Breast epithelium (tissue), 4 donors: ENCODE data around the gene KDM6A. TPM values are rescaled to one million over a fixed set of nuclear protein-coding genes. Genes with fewer than 3 reads are reported as not detected.
"Not testable (repeated sequence)": the region's sequence is repeated elsewhere in the genome, so short reads cannot be mapped to it uniquely, and the experiment has no call there.

Experiments used
- DNase-seq, 2 donors: peaks; one replicate each; pipeline ENCODE4 v3.0.0-alpha.2; 2019; ENCODE audit warnings: low spot score in 2 of 2
- H3K27ac ChIP-seq, 2 donors: fragments of 200-600 bp; sonication (generic) in 1 of 2; one replicate each; pipeline ENCODE4 v1.5.1; 2016 to 2019; ENCODE audit warnings: mild to moderate bottlenecking in 1 of 2
- H3K27me3 ChIP-seq, 2 donors: fragments of 200-600 bp; sonication (generic) in 1 of 2; one replicate each; pipeline versions ENCODE4 v1.5.1 to v1.6.0; 2017 to 2019; ENCODE audit warnings: control low read depth in 1 of 2, mild to moderate bottlenecking in 1 of 2
- H3K36me3 ChIP-seq: fragments of 200-600 bp; one replicate; pipeline ENCODE4 v1.5.1; 2019
- H3K4me1 ChIP-seq, 2 donors: fragments of 200-600 bp; sonication (generic); one replicate each; pipeline ENCODE4 v1.5.1; 2016 to 2019; ENCODE audit warnings: control low read depth in 1 of 2
- H3K4me3 ChIP-seq, 3 donors: fragments of 200-600 bp; sonication (generic); 1 replicate in 2 of 3; 2 replicates in 1 of 3; pipeline ENCODE4 v1.5.1; 2016 to 2019; ENCODE audit warnings: mild to moderate bottlenecking in 3 of 3, moderate library complexity in 2 of 3
- H3K9me3 ChIP-seq, 2 donors: fragments of 200-600 bp; sonication (generic) in 1 of 2; one replicate each; pipeline ENCODE4 v1.5.1; 2016 to 2019; ENCODE audit warnings: control low read depth in 1 of 2
- POLR2A ChIP-seq: fragments of 450-650 bp; IDR thresholded peaks from one replicate; pipeline ENCODE4 v1.6.1; 2016; ENCODE audit warnings: antibody characterized with exemption, mild to moderate bottlenecking, moderate library complexity
- POLR2AphosphoS5 ChIP-seq, 3 donors: sonication (generic); formaldehyde crosslinking; IDR thresholded peaks; one replicate each; pipeline ENCODE4 v1.6.1; 2017; ENCODE audit warnings: antibody characterized with exemption in 3 of 3
- intact Hi-C: fragments of 100-400 bp; cut with DNase I; formaldehyde crosslinking; loops from one replicate; pipeline ENCODE4 v1.15.1; 2023; ENCODE audit warnings: low total_unique reads
- total RNA-seq, 3 donors: library from RNA; depleted of rRNA; stranded (reverse); fragments of >200 nt; gene quantifications; one replicate each; pipeline ENCODE4 v1.1.0, GENCODE V29; 2016
- TF ChIP-seq, protein P1 (sequence below), 3 donors: fragments of 450-650 bp; IDR thresholded peaks; one replicate each; pipeline ENCODE4 v1.5.1; 2016 to 2017; ENCODE audit warnings: antibody characterized with exemption in 3 of 3, mild to moderate bottlenecking in 3 of 3, moderate library complexity in 3 of 3

The KDM6A gene
- total RNA-seq, 3 donors from 2014 or later: 27.4 to 109 (median 65.5) TPM

DNA sequence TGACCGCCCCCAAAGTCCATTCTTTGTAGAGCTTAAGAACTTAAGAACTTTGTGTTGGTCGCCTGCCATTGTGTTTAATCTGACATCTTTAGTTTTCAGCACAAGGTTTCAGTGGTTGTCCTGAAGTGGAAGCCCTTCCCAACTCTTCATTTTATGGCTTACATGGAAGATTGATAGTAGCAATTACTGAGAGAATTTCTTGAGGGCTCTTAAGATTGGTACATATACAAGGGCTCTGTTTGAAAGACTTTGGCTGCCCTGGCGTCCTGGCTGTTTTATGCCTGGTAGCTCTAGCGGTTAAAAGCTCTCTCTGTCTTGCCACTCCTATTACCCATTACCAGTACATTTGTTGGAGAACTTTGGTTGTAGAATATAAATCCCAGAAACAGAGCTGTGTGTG is 75.0 kb downstream of the KDM6A start:
- Histone ChIP-seq H3K36me3 (no peaks in the 10 kb centered on the region), H3K9me3 (peaks cover 8 to 11% of the 10 kb centered on the region in 2 donors), H3K4me3 (no peak overlapping the region), H3K4me1 (no peaks in the 10 kb centered on the region), H3K27me3 (no peaks in the 10 kb centered on the region), H3K27ac (no peak overlapping the region)
- TF ChIP-seq, protein P1, sequence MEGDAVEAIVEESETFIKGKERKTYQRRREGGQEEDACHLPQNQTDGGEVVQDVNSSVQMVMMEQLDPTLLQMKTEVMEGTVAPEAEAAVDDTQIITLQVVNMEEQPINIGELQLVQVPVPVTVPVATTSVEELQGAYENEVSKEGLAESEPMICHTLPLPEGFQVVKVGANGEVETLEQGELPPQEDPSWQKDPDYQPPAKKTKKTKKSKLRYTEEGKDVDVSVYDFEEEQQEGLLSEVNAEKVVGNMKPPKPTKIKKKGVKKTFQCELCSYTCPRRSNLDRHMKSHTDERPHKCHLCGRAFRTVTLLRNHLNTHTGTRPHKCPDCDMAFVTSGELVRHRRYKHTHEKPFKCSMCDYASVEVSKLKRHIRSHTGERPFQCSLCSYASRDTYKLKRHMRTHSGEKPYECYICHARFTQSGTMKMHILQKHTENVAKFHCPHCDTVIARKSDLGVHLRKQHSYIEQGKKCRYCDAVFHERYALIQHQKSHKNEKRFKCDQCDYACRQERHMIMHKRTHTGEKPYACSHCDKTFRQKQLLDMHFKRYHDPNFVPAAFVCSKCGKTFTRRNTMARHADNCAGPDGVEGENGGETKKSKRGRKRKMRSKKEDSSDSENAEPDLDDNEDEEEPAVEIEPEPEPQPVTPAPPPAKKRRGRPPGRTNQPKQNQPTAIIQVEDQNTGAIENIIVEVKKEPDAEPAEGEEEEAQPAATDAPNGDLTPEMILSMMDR (IDR thresholded peaks at IDR 0.05): no peak
- TF ChIP-seq POLR2A (no peak), POLR2AphosphoS5 (IDR thresholded peaks at IDR 0.05) (no peak)
- intact Hi-C loops: no loop called here
- no peak for DNase-seq

DNA sequence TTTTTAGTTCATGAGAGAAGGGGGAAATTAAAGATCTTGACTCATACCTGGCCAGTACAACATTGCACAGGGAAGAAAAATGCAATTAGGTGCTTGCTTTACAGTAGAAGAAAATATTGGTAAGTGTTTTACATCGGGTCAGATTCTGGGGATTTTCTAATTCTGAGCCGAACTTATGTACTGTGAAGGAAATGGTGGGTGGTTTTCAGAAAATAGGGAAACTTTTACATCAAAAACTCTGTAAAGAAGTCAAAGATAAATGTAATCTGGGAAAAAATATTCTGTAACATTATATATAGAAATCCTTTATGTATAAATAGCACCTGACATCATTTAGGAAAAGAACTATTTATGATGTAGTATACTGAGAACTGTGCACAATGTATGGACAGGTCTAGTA is 75.4 kb downstream of the KDM6A start:
- Histone ChIP-seq H3K4me3 (no peak overlapping the region), H3K4me1 (no peaks in the 10 kb centered on the region), H3K27ac (no peak overlapping the region), H3K27me3 (no peaks in the 10 kb centered on the region), H3K36me3 (no peaks in the 10 kb centered on the region), H3K9me3 (peaks cover 8 to 11% of the 10 kb centered on the region in 2 donors)
- intact Hi-C loops: no loop called here
- DNase-seq: no peak
- TF ChIP-seq, protein P1 (IDR thresholded peaks at IDR 0.05): no peak
- no peak for TF ChIP-seq POLR2A
- no peak for TF ChIP-seq POLR2AphosphoS5 (IDR thresholded peaks at IDR 0.05)

DNA sequence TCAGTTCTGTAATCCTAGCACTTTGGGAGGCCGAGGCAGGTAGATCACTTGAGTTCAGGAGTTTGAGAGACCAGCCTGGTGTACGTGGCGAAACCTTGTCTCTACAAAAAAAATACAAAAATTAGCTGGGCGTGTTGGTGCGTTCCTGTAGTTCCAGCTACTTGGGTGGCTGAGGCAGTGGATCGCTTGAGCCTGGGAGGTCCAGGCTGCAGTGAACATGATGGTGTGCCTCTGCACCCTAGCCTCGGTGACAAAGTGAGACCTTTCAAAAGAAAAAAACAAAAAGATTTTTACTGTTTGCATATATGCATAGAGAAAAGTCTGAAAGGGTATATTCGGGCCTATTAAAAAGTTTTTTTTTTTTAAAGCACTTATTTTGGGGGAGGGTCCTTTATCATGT is 76.1 kb downstream of the KDM6A start:
- Histone ChIP-seq H3K36me3 (no peaks in the 10 kb centered on the region), H3K4me1 (no peaks in the 10 kb centered on the region), H3K27ac (no peak overlapping the region), H3K9me3 (peaks cover 6 to 11% of the 10 kb centered on the region in 2 donors), H3K4me3 (no peak overlapping the region), H3K27me3 (no peaks in the 10 kb centered on the region)
- intact Hi-C loops: no loop called here
- DNase-seq: no peak
- no peak for TF ChIP-seq POLR2A

DNA sequence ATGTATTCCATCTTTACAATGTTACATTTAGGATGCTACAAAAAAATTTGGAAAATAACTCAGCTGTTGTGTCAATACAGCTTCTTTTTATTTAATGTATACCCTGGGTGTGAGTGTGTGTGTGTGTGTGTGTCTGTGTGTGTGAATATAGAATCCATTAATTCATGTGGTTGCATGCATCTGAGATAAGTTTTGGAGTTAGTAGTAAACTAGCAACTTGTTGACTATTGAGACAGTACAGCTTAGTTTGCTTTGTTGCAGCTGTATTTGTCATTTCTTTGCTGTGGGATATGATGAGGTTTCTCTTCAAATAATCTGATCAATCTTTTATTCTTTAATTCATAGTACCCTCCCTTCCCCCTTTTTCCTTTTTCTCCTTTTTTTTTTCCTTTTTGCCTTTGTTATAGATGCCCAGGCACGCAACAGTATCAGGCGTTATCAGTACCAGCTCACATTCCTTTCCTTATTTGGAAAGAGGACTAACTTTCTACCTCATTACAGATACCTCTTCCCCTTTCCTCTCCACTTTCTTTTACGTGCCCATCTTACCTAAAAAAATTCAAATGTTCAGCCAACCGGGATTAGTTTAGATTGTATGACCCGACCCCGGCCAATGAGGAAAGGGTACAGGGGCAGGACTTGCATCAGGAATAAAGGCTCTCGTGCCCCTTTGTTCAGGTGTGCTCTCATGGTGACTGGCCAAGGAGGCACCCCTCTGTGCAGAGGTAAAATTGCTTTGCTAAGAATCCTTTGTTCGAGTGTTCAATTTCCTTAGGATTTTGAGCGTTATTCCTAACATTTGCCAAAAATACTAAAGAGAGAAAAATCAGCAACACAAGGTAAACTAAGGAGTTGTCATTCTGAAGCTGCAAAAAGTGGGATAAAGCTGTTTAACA is 77.7 kb downstream of the KDM6A start:
- H3K4me1 ChIP-seq: not testable (repeated sequence)
- intact Hi-C loops: loop anchor here (10.0 kb wide), 1 partner anchor 274 kb away; no protein-coding TSS in a partner anchor

DNA sequence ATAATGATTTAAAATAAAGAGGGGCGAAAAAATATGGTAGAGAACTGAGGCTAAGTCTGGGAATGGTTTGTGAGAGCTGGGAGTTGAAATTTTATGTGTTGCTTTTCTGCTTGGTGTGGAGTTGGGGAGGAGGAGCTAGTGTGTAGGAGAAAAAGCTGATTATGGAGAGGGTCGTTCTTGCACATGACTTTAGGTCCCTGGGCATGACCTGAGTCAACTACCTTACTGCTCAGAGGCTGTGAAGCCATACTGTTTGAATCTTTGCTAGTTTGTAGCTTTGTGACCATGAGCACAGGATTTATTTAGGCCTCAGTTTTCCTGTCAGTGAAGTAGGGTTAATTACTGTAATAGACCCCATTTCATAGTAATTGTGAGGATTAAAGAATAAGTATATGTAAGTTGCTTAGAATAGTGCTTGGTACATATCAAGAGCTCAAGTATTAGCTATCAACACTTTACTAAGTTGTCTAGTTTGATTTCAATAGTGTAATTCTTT is 78.6 kb downstream of the KDM6A start:
- no peaks in the 10 kb centered on the region for H3K27me3 ChIP-seq
- H3K36me3 ChIP-seq: no peaks in the 10 kb centered on the region
- DNase-seq: no peak
- intact Hi-C loops: loop anchor here (10.0 kb wide), 1 partner anchor 273 kb away; no protein-coding TSS in a partner anchor
- H3K4me3 ChIP-seq: no peak overlapping the region
- TF ChIP-seq POLR2AphosphoS5 (IDR thresholded peaks at IDR 0.05) (no peak), POLR2A (no peak)
- TF ChIP-seq, protein P1 (IDR thresholded peaks at IDR 0.05): no peak
- no peaks in the 10 kb centered on the region for H3K9me3 ChIP-seq
- no peaks in the 10 kb centered on the region for H3K4me1 ChIP-seq
- H3K27ac ChIP-seq: no peak overlapping the region

More for the DNA sequence above, 77.7 kb downstream of the KDM6A start:
- H3K36me3 ChIP-seq, H3K4me3 ChIP-seq, H3K27ac ChIP-seq, H3K27me3 ChIP-seq, H3K9me3 ChIP-seq, DNase-seq: not testable (repeated sequence)

- DNase-seq: no peak
- H3K4me3 ChIP-seq: no peak overlapping the region
- TF ChIP-seq POLR2AphosphoS5 (IDR thresholded peaks at IDR 0.05): no peak
- no peaks in the 10 kb centered on the region for H3K27me3 ChIP-seq
- intact Hi-C loops: loop anchor here (10.0 kb wide), 1 partner anchor 272 kb away; no protein-coding TSS in a partner anchor
- no peaks in the 10 kb centered on the region for H3K4me1 ChIP-seq
- H3K36me3 ChIP-seq: no peaks in the 10 kb centered on the region
- no peak overlapping the region for H3K27ac ChIP-seq
- no peaks in the 10 kb centered on the region for H3K9me3 ChIP-seq
Observed at GRCh38 chrX:44952329-44953027, 79.5 kb downstream of the KDM6A start.
